Fibroblast of upper back skin (primary cell): ENCODE results near the gene PGM5.

Source experiments
- DNase-seq: peaks from one replicate; pipeline ENCODE4 v3.0.0-alpha.2; 2013

The PGM5 gene

GRCh38 chr9:68541568-68541967 lies 185.2 kb downstream of the PGM5 start:
- DNase-seq = no peak

GRCh38 chr9:68545033-68545705 lies 188.8 kb downstream of the PGM5 start:
- no peak for DNase-seq

GRCh38 chr9:68546596-68547390 lies 190.4 kb downstream of the PGM5 start:
- DNase-seq = no peak

GRCh38 chr9:68547417-68547816 lies 191.0 kb downstream of the PGM5 start:
- no peak for DNase-seq

GRCh38 chr9:68548241-68548640 lies 191.8 kb downstream of the PGM5 start:
- no peak for DNase-seq

- DNase-seq = no peak
Observed at GRCh38 chr9:68551191-68551590, 194.8 kb downstream of the PGM5 start.

GRCh38 chr9:68552700-68553476 lies 196.5 kb downstream of the PGM5 start:
- peak; percentile 6 for DNase-seq

- no peak for DNase-seq
Observed at GRCh38 chr9:68555437-68556150, 199.2 kb downstream of the PGM5 start.

- no peak for DNase-seq
Observed at GRCh38 chr9:68558545-68558944, 202.1 kb downstream of the PGM5 start.

- DNase-seq = peak; percentile 7
Observed at GRCh38 chr9:68560071-68560844, 203.8 kb downstream of the PGM5 start.

GRCh38 chr9:68562461-68562860 lies 206.1 kb downstream of the PGM5 start:
- no peak for DNase-seq

- DNase-seq = no peak
Observed at GRCh38 chr9:68567565-68567964, 211.2 kb downstream of the PGM5 start.

GRCh38 chr9:68574150-68574549 lies 217.7 kb downstream of the PGM5 start:
- DNase-seq = no peak

GRCh38 chr9:68575817-68576216 lies 219.4 kb downstream of the PGM5 start:
- no peak for DNase-seq

- no peak for DNase-seq
Observed at GRCh38 chr9:68577774-68578591, 221.6 kb downstream of the PGM5 start.
